ENCODE data around the gene L3MBTL4.

Gene L3MBTL4

GRCh38 chr18:6255116-6255705 lies 159.5 kb downstream of the L3MBTL4 start:
- DNase-seq (ENCODE audit: low read depth, low spot score): no peak

DNA sequence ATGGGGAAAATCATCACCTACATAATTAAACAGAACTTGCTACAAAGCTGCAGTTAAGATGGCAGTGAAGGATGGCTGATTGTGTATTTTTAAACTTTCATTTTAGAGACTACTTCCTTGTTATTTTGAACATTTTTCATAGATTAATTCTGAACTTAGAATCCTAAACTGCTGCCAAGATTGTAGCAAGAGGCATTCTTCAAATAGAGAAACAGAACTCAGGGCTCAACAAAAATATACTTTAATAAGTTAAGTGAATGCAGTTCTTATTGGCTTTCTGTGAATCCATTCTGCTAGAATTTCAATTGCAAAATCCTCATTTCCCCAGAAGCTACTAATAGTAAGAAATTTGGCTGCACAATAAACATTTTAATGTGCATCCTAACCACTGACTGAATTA lies 160.3 kb downstream of the L3MBTL4 start:
- no peak for DNase-seq (ENCODE audit: low read depth, low spot score)

GRCh38 chr18:6251084-6251483 lies 163.6 kb downstream of the L3MBTL4 start:
- DNase-seq (ENCODE audit: low read depth, low spot score): no peak

DNA sequence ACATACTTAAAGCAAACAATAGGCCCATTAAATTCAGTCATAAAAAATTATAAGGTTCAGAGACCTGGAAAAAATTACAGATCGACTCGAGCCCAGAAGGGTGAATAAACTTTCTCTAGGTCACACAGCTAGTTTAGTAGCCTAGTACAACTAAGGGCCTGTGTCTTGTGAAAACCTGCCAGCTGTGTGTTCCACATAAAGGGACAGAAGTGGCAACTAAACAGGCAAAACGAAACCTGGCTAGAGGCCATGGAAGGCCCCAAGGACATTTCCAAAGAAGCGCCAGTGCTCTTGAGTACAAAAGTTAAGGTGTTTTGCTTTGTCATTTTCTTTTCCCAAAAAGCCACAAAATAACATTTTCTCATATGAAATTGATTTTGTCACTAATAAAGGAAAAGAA lies 164.9 kb downstream of the L3MBTL4 start:
- no peak for DNase-seq (ENCODE audit: low read depth, low spot score)

GRCh38 chr18:6249170-6249569 lies 165.5 kb downstream of the L3MBTL4 start:
- DNase-seq (ENCODE audit: low read depth, low spot score): no peak

DNA sequence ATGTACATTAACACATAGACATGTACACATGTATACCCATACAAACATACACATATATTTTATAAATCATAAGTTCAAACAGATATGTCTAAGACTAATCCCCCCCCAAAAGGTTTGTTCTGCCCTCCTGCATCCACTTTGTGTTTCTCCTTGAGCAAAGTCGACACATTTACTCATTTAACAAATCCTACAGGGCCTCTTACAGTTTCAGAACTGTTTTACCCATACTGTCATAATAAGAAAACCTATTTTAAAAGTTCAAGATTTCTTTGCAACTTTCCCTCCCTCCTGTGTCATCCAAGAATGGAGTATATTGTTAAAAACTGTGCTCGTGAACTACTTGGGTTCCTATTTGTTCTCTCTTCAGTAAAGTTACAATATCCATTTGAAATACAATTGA lies 166.7 kb downstream of the L3MBTL4 start:
- no peak for DNase-seq (ENCODE audit: low read depth, low spot score)

- DNase-seq (ENCODE audit: low read depth, low spot score): no peak
These were observed 172.7 kb downstream of the L3MBTL4 start for GRCh38 chr18:6242004-6242403.

GRCh38 chr18:6239716-6240115 lies 175.0 kb downstream of the L3MBTL4 start:
- no peak for DNase-seq (ENCODE audit: low read depth, low spot score)

DNA sequence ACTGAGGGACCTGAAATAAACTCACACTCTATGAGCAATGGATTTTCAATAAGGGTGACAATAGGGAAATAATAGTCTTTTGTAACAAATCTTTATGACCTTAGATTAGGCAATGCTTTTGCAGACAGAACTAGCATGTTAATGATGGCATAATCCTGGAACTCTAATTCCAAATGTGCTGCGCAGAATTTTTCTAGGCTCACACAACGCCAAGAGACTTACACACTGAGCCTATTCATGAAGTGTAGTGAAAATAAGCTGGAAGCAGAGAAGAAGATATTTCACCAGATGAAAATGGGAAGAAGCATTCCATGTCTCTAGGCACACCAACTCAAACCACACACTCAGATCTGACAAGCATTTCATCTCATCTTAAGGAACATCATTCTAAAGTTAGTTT lies 178.5 kb downstream of the L3MBTL4 start:
- DNase-seq (ENCODE audit: low read depth, low spot score): no peak

- DNase-seq (ENCODE audit: low read depth, low spot score): no peak
These were observed 192.4 kb downstream of the L3MBTL4 start for GRCh38 chr18:6222271-6222670.

DNA sequence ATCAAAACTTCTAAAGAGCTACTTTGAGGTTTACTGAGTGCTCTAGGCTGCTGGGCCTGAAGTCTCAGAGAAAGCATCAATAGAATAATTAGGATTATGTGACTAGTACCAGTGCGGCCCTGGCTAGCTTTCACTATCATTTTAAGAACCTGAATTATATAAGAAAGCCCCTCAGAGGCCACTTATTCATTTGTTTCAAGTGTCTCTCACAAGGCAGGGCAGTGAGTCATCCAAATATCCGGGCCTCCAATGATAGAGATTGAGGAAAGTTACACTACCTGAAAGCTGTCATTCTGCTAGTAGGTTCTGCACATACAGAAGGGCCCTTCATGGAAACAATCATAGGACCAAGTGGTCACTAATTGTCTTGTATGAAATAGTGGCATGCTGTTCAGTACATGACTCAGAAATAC lies 193.1 kb downstream of the L3MBTL4 start:
- no peak for DNase-seq (ENCODE audit: low read depth, low spot score)

- DNase-seq (ENCODE audit: low read depth, low spot score): no peak
These were observed 194.6 kb downstream of the L3MBTL4 start for GRCh38 chr18:6220129-6220528.

DNA sequence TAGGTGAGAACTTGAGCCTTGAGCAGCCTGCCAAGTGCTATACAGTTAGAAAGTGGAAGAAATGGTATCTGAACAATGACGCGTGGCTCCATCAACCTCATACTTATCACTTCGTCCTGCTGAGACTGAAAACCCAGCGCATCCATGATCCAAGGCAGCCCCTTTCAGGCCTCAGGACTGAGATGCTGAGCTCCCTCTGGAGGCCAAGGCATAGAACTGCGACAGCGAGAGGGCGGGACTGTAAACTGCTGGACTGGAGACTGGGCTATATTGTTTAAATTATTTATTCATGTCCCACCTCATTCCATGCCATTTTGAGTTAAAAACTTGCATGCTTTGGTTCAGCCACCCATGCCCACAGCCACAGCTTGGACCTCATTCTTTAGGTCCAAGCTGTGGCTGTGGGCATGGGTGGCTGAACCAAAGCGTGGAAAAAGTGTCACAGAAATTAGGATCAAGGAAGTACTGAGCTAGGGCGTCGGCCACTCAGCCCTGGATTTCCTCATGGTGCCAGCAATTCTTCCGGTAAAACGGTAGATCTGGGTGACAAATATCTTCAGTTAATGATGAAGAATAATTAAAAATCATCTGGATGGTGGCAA lies 195.5 kb downstream of the L3MBTL4 start:
- DNase-seq (ENCODE audit: low read depth, low spot score): peak; percentile 33

GRCh38 chr18:6215888-6216287 lies 198.8 kb downstream of the L3MBTL4 start:
- DNase-seq (ENCODE audit: low read depth, low spot score): no peak

DNA sequence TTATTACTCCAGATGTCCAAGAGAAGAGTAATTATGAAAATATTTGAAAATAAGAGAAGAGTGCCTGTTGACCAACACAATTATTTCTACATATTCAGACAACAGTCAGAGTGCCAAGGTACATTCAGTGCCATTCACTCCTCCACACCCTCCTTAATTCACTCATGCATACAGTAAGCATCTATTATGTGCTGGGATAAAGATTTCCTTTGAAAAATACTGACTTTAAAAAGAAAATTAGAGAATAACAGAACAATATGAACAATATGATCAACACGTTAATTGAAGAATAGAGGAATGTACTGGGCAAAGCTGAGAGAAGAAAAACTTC lies 203.6 kb downstream of the L3MBTL4 start:
- no peak for DNase-seq (ENCODE audit: low read depth, low spot score)

GRCh38 chr18:6210349-6211173 lies 204.2 kb downstream of the L3MBTL4 start:
- DNase-seq (ENCODE audit: low read depth, low spot score): no peak

GRCh38 chr18:6207941-6208340 lies 206.8 kb downstream of the L3MBTL4 start:
- no peak for DNase-seq (ENCODE audit: low read depth, low spot score)

DNA sequence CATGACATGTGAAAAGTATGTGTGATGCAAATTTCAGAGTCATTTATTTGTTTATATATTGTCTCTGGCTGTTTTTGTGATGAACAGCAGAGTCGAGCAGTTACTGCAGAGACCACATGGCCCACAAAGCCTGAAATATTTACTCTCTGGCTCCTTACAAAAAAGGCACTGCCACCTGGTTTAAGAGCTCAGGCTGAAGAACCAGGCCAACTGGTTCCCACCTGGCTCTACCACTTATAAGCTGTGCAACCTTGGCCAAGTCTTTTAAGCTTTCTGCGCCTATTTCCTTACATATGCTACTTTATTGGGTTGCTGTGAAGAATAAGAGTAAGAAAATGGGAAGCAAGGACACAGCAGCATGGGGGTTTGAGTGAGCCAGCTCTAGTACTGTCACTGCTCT lies 207.6 kb downstream of the L3MBTL4 start:
- DNase-seq (ENCODE audit: low read depth, low spot score): no peak

- DNase-seq (ENCODE audit: low read depth, low spot score): no peak
These were observed 209.0 kb downstream of the L3MBTL4 start for GRCh38 chr18:6205706-6206105.

DNA sequence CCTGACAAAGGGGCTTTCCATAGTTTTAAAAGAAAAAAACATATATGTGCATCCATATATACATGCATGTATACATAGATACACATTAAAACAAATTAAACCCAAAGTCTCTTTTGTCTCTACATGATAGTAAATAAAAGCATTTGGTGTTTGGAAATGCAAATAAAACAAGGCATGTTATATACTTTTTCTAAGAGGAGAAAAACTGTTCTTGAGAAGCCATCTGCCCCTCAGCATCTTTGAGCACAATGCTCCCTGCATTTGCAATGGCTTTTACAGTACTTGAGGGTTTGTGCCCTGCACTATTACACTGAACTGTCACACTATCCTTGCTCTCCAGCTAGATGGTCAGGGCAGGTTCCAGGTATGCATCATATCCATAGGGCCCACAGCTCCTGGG lies 210.2 kb downstream of the L3MBTL4 start:
- DNase-seq (ENCODE audit: low read depth, low spot score): no peak

GRCh38 chr18:6203791-6204190 lies 210.9 kb downstream of the L3MBTL4 start:
- DNase-seq (ENCODE audit: low read depth, low spot score): no peak

GRCh38 chr18:6202861-6203260 lies 211.8 kb downstream of the L3MBTL4 start:
- no peak for DNase-seq (ENCODE audit: low read depth, low spot score)

DNA sequence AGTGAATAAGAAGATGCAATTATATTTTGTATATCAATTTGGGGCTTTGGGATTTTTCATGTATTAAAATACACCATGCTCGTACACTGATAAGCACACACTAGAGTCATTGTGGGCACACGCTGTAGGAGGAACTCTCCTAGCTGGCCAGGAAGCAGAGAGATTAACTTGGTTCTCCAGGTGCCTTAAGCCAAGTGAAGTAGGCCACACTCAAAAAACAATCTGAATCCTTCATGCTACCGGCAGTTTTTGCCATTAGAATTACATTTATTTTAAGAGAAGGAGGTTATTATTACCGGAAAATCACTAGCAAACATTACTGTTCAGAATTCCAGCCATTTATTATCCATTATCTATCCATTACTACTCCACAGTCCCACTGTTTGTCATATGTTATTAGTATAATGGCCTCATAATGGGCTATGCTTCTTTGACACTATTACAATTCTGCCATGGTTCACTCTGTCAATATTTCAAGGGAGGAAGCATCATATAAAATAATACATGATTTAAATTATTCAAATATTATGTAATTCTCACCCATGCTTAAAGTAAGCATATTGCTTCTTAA lies 214.4 kb downstream of the L3MBTL4 start:
- no peak for DNase-seq (ENCODE audit: low read depth, low spot score)
